ENCODE data around the gene ATP6V1F.
A peak's percentile ranks its signal among the peaks of the same experiment; 100 is the strongest.

The ATP6V1F gene

GRCh38 chr7:128890306-128891109, 27.9 kb downstream of the ATP6V1F start:
- no peak for DNase-seq (ENCODE audit: low spot score in 2 of 2)
- Mint-ChIP-seq H3K4me3 (peak overlapping the region; percentile 23), H3K36me3 (no peaks in the 10 kb centered on the region), H3K4me1 (peaks cover 4% of the 10 kb centered on the region), H3K9me3 (no peaks in the 10 kb centered on the region), H3K27ac (no peak overlapping the region)
- peak; percentile 17 for ATAC-seq

DNA sequence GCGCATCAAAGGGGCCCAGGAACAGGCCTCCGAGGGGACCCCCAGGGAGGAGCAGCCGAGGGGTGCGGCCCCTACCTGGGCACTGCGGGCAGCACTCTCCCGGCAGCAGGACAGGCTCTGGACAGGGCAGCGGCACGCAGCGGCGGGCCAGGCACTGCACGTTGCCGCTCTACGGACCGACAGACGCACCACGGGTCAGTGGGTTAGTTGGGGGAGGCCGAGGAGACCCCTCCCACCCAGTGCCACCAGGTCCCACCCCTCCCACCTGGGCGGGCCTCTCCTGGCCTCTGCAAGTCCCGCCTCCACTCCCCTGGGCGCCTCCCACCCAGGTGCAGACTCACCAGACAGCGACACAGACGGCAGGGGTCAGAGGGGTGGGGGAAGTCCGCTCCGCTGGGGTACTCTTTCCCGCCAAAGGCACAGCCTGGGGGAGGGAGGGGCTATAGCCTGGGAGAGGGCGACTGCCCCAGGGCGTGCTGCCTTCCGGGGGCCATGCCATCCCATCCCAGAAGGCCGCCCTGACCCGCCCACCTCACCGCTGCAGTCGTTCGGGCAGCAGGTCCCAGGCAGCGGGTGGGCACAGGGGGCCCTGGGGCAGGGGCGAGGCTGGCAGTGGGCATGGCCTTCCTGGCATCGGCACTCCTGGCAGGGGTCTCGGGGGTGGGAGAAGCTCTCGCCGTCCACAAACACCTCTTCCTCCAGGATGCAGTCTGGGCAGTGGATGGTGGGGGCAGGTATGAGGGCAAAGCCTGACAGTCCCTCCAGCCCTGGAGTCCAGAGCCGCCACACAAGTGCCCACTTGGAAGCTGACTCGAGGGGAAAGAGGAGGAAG, 28.7 kb downstream of the ATP6V1F start:
- Mint-ChIP-seq H3K27ac (no peak overlapping the region), H3K9me3 (no peaks in the 10 kb centered on the region), H3K4me3 (no peak overlapping the region), H3K36me3 (no peaks in the 10 kb centered on the region), H3K4me1 (peaks cover 4% of the 10 kb centered on the region)
- DNase-seq (ENCODE audit: low spot score in 2 of 2) (no peak), ATAC-seq (peak; percentile 14)

DNA sequence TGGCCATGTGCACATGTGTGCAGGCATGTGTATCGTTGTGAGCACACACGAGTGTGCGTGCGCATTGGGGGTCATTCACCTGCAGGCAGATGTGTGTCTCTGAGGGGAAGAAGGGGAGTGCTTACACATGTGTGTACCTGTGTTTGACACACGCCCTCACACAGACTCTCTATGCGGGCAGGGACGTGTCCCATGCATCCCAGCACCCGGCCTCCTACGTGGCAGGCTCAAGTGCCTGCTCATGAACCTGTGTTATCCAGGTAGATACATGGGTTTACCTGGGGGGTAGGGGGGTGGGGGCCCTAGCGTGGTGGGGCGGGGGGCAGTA, 29.2 kb downstream of the ATP6V1F start:
- no peak for ATAC-seq
- H3K9me3 Mint-ChIP-seq, result no peaks in the 10 kb centered on the region
- peaks cover 4% of the 10 kb centered on the region for H3K4me1 Mint-ChIP-seq
- no peaks in the 10 kb centered on the region for H3K36me3 Mint-ChIP-seq
- no peak overlapping the region for H3K27ac Mint-ChIP-seq
- no peak for DNase-seq (ENCODE audit: low spot score in 2 of 2)
- H3K4me3 Mint-ChIP-seq, result no peak overlapping the region

- Mint-ChIP-seq H3K36me3 (no peaks in the 10 kb centered on the region), H3K9me3 (no peaks in the 10 kb centered on the region), H3K27ac (no peak overlapping the region), H3K4me1 (peaks cover 4% of the 10 kb centered on the region), H3K4me3 (no peak overlapping the region)
- DNase-seq (ENCODE audit: low spot score in 2 of 2), result no peak
- ATAC-seq, result no peak
Measured at GRCh38 chr7:128892521-128893250, 30.0 kb downstream of the ATP6V1F start.

- Mint-ChIP-seq H3K4me3 (no peak overlapping the region), H3K36me3 (no peaks in the 10 kb centered on the region), H3K27ac (no peak overlapping the region), H3K4me1 (peaks cover 4% of the 10 kb centered on the region), H3K9me3 (no peaks in the 10 kb centered on the region)
- ATAC-seq (no peak), DNase-seq (ENCODE audit: low spot score in 2 of 2) (no peak)
Measured at GRCh38 chr7:128893251-128894100, 30.8 kb downstream of the ATP6V1F start.

GRCh38 chr7:128894101-128894440, 31.4 kb downstream of the ATP6V1F start:
- DNase-seq (ENCODE audit: low spot score in 2 of 2), result no peak
- H3K9me3 Mint-ChIP-seq, result no peaks in the 10 kb centered on the region
- no peak overlapping the region for H3K4me3 Mint-ChIP-seq
- no peak for ATAC-seq
- peaks cover 4% of the 10 kb centered on the region for H3K4me1 Mint-ChIP-seq
- H3K27ac Mint-ChIP-seq, result no peak overlapping the region
- no peaks in the 10 kb centered on the region for H3K36me3 Mint-ChIP-seq

- Mint-ChIP-seq H3K4me1 (peaks cover under 1% of the 10 kb centered on the region), H3K36me3 (no peaks in the 10 kb centered on the region), H3K4me3 (no peak overlapping the region), H3K9me3 (no peaks in the 10 kb centered on the region), H3K27ac (no peak overlapping the region)
- DNase-seq (ENCODE audit: low spot score in 2 of 2), result no peak
- no peak for ATAC-seq
Measured at GRCh38 chr7:128895320-128895719, 32.7 kb downstream of the ATP6V1F start.

DNA sequence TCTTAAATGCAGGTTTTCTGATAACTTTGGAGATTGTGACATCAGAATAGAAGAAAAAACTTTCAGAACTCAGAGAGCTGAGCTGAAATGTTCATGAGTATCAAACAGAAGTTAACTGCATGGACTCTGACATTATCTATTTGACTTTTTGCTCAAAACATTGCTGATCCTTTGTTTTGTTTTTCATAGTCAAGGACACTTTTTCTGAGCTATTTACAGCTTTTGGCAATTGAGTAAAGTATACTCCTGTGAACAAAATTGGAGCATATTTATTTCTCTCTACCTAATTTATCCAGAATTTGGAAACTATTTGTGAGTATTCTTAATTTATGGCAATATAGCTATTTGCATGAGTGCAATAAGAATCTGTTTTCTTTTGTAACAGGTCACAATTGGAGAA, 36.7 kb downstream of the ATP6V1F start:
- Mint-ChIP-seq H3K27ac (no peak overlapping the region), H3K9me3 (no peaks in the 10 kb centered on the region), H3K4me1 (peaks cover 2% of the 10 kb centered on the region), H3K4me3 (no peak overlapping the region), H3K36me3 (no peaks in the 10 kb centered on the region)
- no peak for DNase-seq (ENCODE audit: low spot score in 2 of 2)
- no peak for ATAC-seq

DNA sequence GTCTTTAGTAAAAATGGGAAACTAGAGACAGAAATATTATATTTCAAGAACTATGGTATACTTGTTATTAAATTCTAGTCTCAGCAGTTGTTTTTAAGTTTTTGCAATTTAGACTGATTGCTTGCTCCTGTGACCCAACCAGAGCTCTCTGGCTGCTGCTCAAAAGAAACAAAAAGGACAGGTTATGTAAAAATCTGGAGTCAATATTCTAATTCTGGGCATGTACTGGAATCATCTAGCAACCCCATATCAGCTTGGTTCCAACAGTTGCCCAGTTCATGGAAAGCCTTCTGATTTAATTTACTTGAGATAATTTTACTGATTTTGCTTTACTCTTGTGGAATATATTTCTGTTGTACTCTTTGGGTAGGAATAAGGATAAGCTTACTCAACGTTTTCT, 37.6 kb downstream of the ATP6V1F start:
- Mint-ChIP-seq H3K9me3 (no peaks in the 10 kb centered on the region), H3K36me3 (no peaks in the 10 kb centered on the region), H3K27ac (no peak overlapping the region), H3K4me3 (no peak overlapping the region), H3K4me1 (peaks cover 10% of the 10 kb centered on the region)
- ATAC-seq (no peak), DNase-seq (ENCODE audit: low spot score in 2 of 2) (no peak)

DNA sequence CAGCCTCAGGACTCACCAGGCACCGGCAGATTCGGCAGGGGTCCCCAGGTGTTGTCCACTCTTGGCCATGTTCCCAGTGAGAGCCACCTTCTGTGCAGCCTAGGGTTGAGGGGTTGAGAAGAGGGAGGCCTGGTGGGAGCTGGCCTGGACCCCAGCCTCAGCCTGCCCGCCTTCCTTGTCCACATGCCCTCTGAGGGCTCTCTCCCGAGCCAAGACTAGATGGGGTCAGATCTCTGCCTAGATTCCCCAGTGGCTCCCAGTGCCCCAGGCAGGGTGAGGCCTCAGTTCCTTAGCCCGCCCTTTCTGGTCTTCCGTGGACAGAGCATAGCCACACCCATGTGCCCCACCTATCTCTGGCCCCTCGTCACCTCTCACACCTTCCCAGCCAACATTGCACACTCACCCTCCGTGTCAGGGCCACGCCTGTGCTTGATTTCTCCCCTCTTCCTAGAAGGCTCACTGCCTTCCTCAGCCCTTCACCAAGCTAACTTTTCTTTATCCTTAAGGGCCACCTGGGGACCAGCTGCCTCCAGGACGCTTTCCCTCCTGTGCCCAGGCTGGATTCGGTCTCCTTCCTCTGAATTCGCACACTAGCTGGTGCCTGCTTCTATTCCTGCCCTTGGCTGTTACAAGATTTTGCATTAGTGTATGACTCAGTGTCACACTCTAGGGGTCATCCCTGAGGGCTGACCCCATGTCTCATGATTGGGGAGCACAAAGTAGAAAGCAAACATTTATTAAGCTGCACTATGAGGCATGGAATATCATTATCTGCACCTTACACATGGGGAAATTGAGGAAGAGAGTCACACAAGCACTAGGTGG, 40.3 kb downstream of the ATP6V1F start:
- Mint-ChIP-seq H3K4me1 (peaks cover 13% of the 10 kb centered on the region), H3K9me3 (no peaks in the 10 kb centered on the region), H3K36me3 (no peaks in the 10 kb centered on the region), H3K4me3 (no peak overlapping the region), H3K27ac (no peak overlapping the region)
- DNase-seq (ENCODE audit: low spot score in 2 of 2) (no peak), ATAC-seq (no peak)

DNA sequence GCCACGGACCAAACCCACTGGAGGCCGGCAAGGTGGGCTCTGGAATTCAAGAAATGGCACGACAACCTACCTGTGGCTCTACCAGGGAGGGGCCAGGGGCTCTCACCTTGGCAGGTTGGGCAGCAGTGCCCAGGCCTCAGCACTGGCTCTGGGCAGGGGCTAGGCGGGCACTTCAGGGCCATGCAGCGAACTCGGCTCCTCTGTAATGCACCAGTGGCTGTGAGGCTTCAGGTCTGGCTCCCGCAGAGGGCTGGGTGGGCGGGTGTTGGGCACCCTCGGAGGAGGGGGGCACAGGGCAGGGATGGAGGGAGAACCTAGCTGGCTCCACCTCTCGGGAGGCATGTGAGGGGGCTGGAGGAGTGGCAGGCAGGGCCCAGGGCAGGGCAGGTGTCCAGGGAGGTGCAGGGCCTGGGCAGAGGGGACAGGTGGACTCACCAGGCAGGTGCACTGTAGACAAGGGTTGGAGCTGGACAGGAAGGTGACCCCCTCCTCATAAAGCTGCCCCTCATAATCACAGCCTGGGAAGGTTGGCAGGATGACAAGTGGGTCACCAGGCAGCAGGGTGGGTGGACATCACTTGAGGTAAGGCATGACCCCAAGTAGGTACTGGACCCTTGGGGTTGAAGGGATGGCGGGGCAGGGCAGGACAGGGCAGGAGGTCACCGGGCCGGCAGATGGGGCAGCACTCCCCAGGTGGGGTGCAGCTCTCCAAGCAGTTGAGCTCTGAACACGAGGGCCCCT, 41.1 kb downstream of the ATP6V1F start:
- DNase-seq (ENCODE audit: low spot score in 2 of 2) (no peak), ATAC-seq (no peak)
- Mint-ChIP-seq H3K27ac (no peak overlapping the region), H3K4me3 (no peak overlapping the region), H3K4me1 (peaks cover 13% of the 10 kb centered on the region), H3K9me3 (no peaks in the 10 kb centered on the region), H3K36me3 (no peaks in the 10 kb centered on the region)

DNA sequence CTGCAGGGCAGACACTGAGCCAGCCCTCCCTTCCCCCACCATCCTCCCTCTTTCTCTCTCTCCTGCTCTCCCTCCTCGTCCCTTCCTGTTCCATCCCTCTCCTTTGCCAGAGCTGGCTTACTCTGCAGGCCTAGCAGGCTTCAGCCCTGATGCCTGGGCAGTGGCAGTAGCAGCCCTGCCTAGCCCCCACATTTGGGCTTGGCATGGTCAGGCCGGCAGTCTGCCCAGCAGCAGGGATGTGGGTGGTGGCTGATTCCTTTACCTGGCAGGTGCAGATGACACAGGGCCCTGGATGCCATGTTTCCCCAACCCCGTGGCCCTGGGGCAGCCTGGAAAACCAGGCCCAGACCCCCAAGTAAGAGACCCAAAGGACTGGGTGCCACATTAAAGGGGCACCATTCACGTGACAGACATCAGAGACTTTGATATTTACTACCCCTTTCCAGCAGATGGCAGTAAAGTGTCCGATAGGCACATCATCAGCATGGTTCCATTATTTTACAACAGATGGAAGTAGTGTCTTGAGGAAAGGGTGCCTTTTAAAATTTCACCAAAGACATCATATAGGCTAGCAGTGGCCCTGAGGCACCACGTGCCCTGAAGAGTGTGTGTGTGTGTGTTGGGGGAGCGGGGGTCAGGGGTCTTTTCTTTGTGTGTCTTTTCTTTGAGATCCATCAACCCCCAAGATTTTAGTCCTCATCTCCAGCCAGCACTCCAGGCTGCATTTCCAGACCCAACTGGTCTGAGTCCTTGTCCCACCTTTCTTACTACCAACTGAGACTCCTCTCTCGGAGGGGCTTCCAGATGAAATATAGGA, 41.9 kb downstream of the ATP6V1F start:
- peaks cover 15% of the 10 kb centered on the region for H3K4me1 Mint-ChIP-seq
- H3K4me3 Mint-ChIP-seq, result no peak overlapping the region
- H3K36me3 Mint-ChIP-seq, result no peaks in the 10 kb centered on the region
- ATAC-seq (peak; percentile 67), DNase-seq (ENCODE audit: low spot score in 2 of 2) (no peak)
- no peaks in the 10 kb centered on the region for H3K9me3 Mint-ChIP-seq
- H3K27ac Mint-ChIP-seq, result no peak overlapping the region

Measured in stimulated activated effector memory CD8-positive, alpha-beta T cell treated with anti-CD3 and anti-CD28 coated beads, Interleukin-12 subunit alpha, Interleukin-12 subunit beta, amount 100 ng/mL, for 72 hours (primary cell).